Mesenteric fat pad (tissue), 1 donor: ENCODE results near the gene ASS1. TPM values are rescaled to one million over a fixed set of nuclear protein-coding genes. Genes with fewer than 3 reads are reported as not detected.

ENCODE experiments used
- total RNA-seq: library from RNA; stranded (reverse); fragmentation: NEBNext Ultra II Directional; extraction: Animal tissue kit (Norgen Biotek cat#: 25700); gene quantifications from one replicate; pipeline ENCODE4 v1.2.1, GENCODE V29; 2021
- donor health status: DM: yes; HTN: yes; CAD: no.

Gene ASS1
- total RNA-seq, 1 donor from 2014 or later: 304 TPM

Other genes starting within 250 kb of the ASS1 start
- gene HMCN2, start 179.2 kb upstream of the ASS1 start, total RNA-seq: 3.1 TPM
- gene FUBP3, start 134.6 kb downstream of the ASS1 start, total RNA-seq: 49.5 TPM
- gene PRDM12, start 219.6 kb downstream of the ASS1 start, total RNA-seq: not detected
- 21.2 TPM for gene EXOSC2, start 248.8 kb downstream of the ASS1 start, total RNA-seq